COLO829 (cell line): ENCODE data around the gene TADA2A.
A peak's percentile ranks its signal among the peaks of the same experiment; 100 is the strongest.
"Not testable (repeated sequence)": the region's sequence is repeated elsewhere in the genome, so short reads cannot be mapped to it uniquely, and the experiment has no call there.

Experiments
- DNase-seq: peaks from one replicate; pipeline ENCODE4 v3.0.0; 2012; ENCODE audit warnings: low spot score

Gene TADA2A

DNA sequence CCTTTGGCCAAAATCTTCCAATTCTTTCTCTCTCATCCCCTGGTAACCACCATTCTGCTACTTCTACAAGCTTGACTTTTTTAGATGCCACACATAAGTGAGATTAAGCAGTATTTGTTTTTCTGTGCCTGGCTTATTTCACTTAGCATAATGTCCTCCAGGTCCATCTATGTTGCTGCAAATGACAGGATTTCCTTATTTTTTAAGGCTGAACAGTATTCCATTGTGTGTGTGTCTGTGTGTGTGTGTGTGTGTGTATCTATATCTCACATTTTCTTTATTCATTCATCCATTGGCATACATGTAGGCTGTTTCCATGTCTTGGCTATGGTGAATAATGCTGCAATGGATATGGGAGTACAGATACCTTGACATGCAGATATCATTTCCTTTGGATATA is 6.2 kb upstream of the TADA2A start:
- DNase-seq: no peak

GRCh38 chr17:37405522-37405921 is 1.2 kb upstream of the TADA2A start:
- not testable (repeated sequence) for DNase-seq

- DNase-seq: no peak
These were observed 591 bp upstream of the TADA2A start for GRCh38 chr17:37405955-37406634.

DNA sequence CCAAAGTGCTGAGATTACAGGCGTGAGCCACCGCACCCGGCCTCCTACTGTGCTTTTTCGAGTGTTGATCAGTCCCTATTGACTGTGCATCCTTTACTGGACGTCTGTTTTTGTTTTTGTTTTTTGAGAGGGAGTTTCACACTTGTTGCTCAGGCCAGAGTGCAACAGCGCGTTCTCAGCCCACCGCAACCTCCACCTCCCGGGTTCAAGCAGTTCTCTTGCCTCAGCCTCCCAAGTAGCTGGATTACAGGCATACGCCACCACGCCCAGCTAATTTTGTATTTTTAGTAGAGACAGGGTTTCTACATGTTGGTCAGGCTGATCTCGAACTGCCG is 1.4 kb downstream of the TADA2A start:
- DNase-seq: not testable (repeated sequence)

GRCh38 chr17:37410357-37410756 is 3.7 kb downstream of the TADA2A start:
- no peak for DNase-seq

- no peak for DNase-seq
These were observed 7.3 kb downstream of the TADA2A start for GRCh38 chr17:37413875-37414519.

- DNase-seq: no peak
These were observed 11.2 kb downstream of the TADA2A start for GRCh38 chr17:37417852-37418251.

- DNase-seq: no peak
These were observed 16.4 kb downstream of the TADA2A start for GRCh38 chr17:37422971-37423625.

DNA sequence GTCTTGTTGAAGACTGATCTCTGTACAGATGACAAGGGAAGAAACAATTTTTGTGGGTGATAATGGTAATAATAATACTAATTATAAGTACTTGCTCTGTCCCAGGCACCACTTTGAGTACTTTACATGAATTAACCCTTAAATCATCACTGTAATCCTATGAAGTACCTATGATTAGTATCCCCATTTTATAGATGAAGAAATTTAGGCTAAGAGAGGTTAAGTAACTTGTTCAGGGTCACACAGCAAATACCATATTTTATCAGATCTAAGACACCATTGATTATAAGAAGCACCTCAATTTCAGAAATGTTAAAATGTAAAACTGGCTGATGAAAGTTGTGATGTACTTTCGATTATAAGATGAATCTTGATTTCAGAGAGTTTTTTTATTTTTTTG is 18.6 kb downstream of the TADA2A start:
- no peak for DNase-seq

DNA sequence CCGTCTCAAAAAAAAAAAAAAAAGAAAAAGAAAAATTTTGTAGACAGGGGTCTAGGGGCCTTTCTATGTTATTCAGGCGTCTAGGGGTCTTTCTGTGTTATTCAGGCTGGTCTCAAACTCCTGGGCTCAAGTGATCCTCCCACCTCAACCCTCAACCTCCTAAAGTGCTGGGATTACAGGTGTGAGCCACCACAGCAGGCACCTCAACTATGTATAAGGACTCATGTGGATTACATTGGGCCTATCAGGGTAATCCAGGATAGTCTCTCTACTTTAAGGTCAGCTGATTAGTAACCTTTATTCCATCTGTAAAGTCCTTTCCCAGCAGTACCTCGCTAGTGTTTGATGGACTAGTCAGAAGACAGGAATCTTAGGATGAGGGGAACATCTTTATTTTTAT is 22.4 kb downstream of the TADA2A start:
- no peak for DNase-seq

DNA sequence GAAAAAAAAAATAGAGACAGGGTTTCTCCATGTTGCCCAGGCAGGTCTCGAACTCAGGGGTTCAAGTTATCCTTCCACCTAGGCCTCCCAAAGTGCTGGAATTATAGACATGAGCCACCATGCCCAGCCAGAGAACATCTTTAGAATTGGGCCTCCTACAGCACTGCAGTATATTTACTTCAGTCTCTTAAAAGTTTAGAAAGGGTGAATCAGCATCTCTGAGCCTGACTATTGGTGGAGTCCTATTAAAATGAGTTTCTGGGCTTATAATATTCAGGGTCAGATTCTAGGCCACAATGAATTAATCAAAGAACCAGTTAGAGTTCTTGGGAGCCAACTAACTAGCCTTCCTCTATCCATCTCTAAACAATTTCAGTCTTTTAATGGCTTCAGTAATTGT is 22.8 kb downstream of the TADA2A start:
- DNase-seq: no peak

- DNase-seq: no peak
These were observed 23.5 kb downstream of the TADA2A start for GRCh38 chr17:37430051-37430627.

- no peak for DNase-seq
These were observed 26.0 kb downstream of the TADA2A start for GRCh38 chr17:37432671-37433070.

- no peak for DNase-seq
These were observed 31.5 kb downstream of the TADA2A start for GRCh38 chr17:37438141-37438540.

GRCh38 chr17:37440424-37440823 is 33.7 kb downstream of the TADA2A start:
- DNase-seq: peak; percentile 3

DNA sequence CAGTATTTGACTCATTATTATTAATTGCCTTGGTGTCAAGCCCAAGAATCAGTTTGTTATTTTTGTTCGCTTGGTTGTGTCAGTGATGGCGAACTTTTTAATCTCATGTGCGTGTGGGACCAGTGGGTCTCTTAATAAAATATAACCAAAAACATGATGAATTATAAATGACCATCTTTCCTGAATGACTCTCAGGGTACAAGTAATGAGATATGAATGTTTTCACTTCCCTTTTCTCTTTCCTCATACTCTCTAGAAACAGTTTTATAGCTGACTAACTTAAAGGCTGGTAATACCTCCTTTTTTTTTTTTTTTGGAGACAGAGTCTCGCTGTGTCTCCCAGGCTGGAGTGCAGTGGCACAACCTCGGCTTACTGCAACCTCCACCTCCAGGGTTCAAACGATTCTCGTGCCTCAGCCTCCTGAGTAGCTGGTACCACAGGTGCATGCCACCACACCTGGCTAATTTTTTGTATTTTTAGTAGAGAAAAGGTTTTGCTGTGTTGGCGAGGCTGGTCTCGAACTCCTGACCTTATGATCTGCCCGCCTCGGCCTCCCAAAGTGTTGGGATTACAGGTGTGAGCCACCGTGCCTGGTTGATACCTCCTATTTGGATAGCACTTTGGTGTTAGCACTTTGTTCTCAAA is 34.8 kb downstream of the TADA2A start:
- not testable (repeated sequence) for DNase-seq

DNA sequence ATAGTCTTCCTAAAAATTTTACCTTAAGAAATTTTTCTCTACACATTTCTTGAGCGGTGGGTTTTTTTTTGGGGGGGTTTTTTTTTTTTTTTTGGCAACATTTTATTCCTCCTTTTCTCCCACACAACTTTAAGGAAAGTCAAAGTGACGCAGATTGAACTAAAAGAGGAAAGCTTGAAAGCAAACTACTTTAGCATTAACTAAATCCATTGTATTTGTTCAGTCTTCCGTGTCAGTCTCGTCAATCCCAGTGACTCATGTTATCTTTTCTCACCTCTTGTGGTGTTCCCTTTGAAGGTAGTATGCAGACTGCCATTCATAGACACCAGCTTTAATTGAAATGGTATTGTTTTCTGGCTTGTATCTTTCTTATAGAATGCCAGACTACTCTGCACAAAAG is 39.3 kb downstream of the TADA2A start:
- DNase-seq: no peak

DNA sequence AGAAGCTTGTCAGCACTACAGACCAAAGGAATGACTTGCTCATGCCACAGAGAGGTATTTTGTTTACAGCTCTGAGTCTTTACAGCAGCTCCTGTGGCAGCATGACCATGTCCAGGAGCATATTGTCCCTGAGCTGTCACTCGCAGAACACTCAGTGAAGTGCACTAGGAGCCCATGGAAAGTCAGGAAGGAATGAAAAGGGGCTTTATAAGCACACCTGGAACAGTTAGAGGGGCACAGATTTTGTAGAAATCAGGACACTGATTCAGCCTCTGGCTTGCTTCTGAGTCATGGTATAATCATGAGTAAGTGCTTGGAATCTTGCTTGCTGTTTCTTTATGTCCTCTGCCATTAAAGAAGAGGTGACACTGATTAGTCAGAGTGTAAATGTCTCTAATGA is 41.0 kb downstream of the TADA2A start:
- DNase-seq: no peak

- no peak for DNase-seq
These were observed 43.4 kb downstream of the TADA2A start for GRCh38 chr17:37450112-37450511.

- not testable (repeated sequence) for DNase-seq
These were observed 51.1 kb downstream of the TADA2A start for GRCh38 chr17:37457801-37458200.

GRCh38 chr17:37458805-37459204 is 52.1 kb downstream of the TADA2A start:
- no peak for DNase-seq

GRCh38 chr17:37461668-37462067 is 55.0 kb downstream of the TADA2A start:
- DNase-seq: no peak

- DNase-seq: no peak
These were observed 55.8 kb downstream of the TADA2A start for GRCh38 chr17:37462492-37462891.
